ENCODE results near the gene DHX15. TPM values are rescaled to one million over a fixed set of nuclear protein-coding genes. Genes with fewer than 3 reads are reported as not detected.

The DHX15 gene
- total and polyA plus RNA-seq, 2 of the 8 experiments (the other 6 are each of a cell fraction or from before 2014, with no cell fraction given): 126 to 286 TPM

- no peak for TF ChIP-seq ATF3 (IDR thresholded peaks at IDR 0.05; ENCODE audit: insufficient read depth, low read depth, low read length)
Measured at GRCh38 chr4:24489870-24490269, 94.5 kb downstream of the DHX15 start (continued).
